Stomach (tissue), 9 donors: Measurements from ENCODE around the gene BLCAP. TPM values are rescaled to one million over a fixed set of nuclear protein-coding genes. Genes with fewer than 3 reads are reported as not detected.
"Not testable (repeated sequence)": the region's sequence is repeated elsewhere in the genome, so short reads cannot be mapped to it uniquely, and the experiment has no call there.

Experiments
- DNase-seq, 2 donors: peaks; one replicate each; pipeline versions ENCODE4 v3.0.0 to v3.0.0-alpha.2; 2013 to 2019
- H3K27ac ChIP-seq, 5 donors: fragments of 200-600 bp in 4 of 5; sonication (generic) in 4 of 5; one replicate each; pipeline ENCODE4 v1.5.1; 2013 to 2019; ENCODE audit warnings: mild to moderate bottlenecking in 1 of 5, moderate library complexity in 1 of 5
- H3K27me3 ChIP-seq, 3 donors: fragments of 200-600 bp; sonication (generic); one replicate each; pipeline ENCODE4 v1.5.1; 2017 to 2019; ENCODE audit warnings: mixed run types in 1 of 3
- H3K36me3 ChIP-seq, 4 donors: fragments of 200-600 bp; sonication (generic); 1 replicate in 3 of 4; 2 replicates in 1 of 4; pipeline ENCODE4 v1.5.1; 2016 to 2019
- H3K4me1 ChIP-seq, 4 donors: fragments of 200-600 bp; sonication (generic); one replicate each; pipeline ENCODE4 v1.5.1; 2016 to 2019
- H3K4me3 ChIP-seq, 4 donors: fragments of 200-600 bp; sonication (generic) in 3 of 4; one replicate each; pipeline ENCODE4 v1.5.1; 2016 to 2019; ENCODE audit warnings: mild to moderate bottlenecking in 1 of 4
- H3K9me3 ChIP-seq, 4 donors: fragments of 200-600 bp; sonication (generic); one replicate each; pipeline ENCODE4 v1.5.1; 2016 to 2019
- EP300 ChIP-seq: sonication (generic); formaldehyde crosslinking; IDR thresholded peaks from one replicate; pipeline ENCODE4 v1.6.1; 2017; ENCODE audit warnings: antibody characterized with exemption
- POLR2A ChIP-seq, 4 donors: fragments of 450-650 bp; IDR thresholded peaks; one replicate each; pipeline ENCODE4 v1.6.1; 2016; ENCODE audit warnings: antibody characterized with exemption in 4 of 4, control low read depth in 2 of 4, mild to moderate bottlenecking in 1 of 4, moderate library complexity in 1 of 4
- POLR2AphosphoS5 ChIP-seq, 3 donors: sonication (generic); formaldehyde crosslinking; IDR thresholded peaks; one replicate each; pipeline ENCODE4 v1.6.1; 2016; ENCODE audit warnings: antibody characterized with exemption in 3 of 3
- WGBS, 5 donors: extraction: QIAGEN DNeasy Blood & Tissue Kit in 3 of 5; methylation state at CpG; one replicate each; pipeline versions ENCODE4 v1.1.5 to v1.1.7; 2013 to 2018; 5-methylcytosine and 5-hydroxymethylcytosine counted together
- intact Hi-C: fragments of 100-400 bp; cut with DNase I; formaldehyde crosslinking; loops from one replicate; pipeline ENCODE4 v1.15.1; 2023; ENCODE audit warnings: low total_unique reads
- polyA plus RNA-seq, 3 donors: library from polyadenylated mRNA; stranded (reverse); fragments of 200-250 nt; gene quantifications; one replicate each; pipeline ENCODE4 v1.2.3, GENCODE V29; 2013
- total RNA-seq, 5 donors: library from RNA; depleted of rRNA; stranded (reverse); fragments of >200 nt; gene quantifications; one replicate each; pipeline versions ENCODE4 v1.1.0 to v1.2.3, GENCODE V29; 2014 to 2016
- TF ChIP-seq, protein P1 (sequence below), 7 experiments: fragments of 450-650 bp in 4 of 7; fragments of 200-600 bp in 3 of 7; sonication (generic) in 3 of 7; IDR thresholded peaks; one replicate each; pipeline ENCODE4 v1.5.1; 2016 to 2019; ENCODE audit warnings: antibody characterized with exemption in 7 of 7, control low read depth in 2 of 7, mild to moderate bottlenecking in 1 of 7
- donor health status: healthy with polysubstance abuse.
- donor health status: Bipolar disorder and iron deficiency.
- donor health status: healthy.

BLCAP gene
- total and polyA plus RNA-seq, 8 donors, result 12.5 to 84.4 (median 46.6) TPM

DNA sequence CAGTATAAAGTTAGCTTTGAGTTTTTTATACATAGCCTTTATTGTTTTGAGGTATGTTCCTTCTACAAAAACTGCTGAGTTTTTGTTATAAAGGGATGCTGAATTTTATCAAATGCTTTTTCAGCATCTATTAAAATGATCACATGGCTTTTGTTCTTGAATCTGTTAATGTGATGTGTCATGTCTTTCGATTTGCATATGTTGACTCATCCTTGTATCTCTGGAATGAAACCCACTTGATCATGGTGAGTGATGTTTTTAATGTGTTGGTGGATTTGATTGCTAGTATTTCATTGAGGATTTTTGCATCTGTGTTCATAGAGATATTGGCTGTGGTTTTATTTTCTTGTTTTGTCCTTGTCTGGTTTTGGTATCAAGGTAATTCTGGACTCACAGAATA lies 24.7 kb upstream of the BLCAP start:
- intact Hi-C loops, result no loop called here
- no peaks in the 10 kb centered on the region for H3K4me1 ChIP-seq
- H3K36me3 ChIP-seq, result no peaks in the 10 kb centered on the region
- H3K4me3 ChIP-seq, result no peak overlapping the region
- TF ChIP-seq POLR2A (IDR thresholded peaks at IDR 0.05) (no peak), EP300 (no peak), POLR2AphosphoS5 (IDR thresholded peaks at IDR 0.05) (no peak)
- TF ChIP-seq, protein P1, sequence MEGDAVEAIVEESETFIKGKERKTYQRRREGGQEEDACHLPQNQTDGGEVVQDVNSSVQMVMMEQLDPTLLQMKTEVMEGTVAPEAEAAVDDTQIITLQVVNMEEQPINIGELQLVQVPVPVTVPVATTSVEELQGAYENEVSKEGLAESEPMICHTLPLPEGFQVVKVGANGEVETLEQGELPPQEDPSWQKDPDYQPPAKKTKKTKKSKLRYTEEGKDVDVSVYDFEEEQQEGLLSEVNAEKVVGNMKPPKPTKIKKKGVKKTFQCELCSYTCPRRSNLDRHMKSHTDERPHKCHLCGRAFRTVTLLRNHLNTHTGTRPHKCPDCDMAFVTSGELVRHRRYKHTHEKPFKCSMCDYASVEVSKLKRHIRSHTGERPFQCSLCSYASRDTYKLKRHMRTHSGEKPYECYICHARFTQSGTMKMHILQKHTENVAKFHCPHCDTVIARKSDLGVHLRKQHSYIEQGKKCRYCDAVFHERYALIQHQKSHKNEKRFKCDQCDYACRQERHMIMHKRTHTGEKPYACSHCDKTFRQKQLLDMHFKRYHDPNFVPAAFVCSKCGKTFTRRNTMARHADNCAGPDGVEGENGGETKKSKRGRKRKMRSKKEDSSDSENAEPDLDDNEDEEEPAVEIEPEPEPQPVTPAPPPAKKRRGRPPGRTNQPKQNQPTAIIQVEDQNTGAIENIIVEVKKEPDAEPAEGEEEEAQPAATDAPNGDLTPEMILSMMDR (IDR thresholded peaks at IDR 0.05), result no peak
- no peaks in the 10 kb centered on the region for H3K9me3 ChIP-seq
- WGBS, 5 donors, result 51 to 75% (median 67%) methylated on average over 1 of the region's 1 CpG
- H3K27me3 ChIP-seq, result peaks cover 0 to 14% (median 0%) of the 10 kb centered on the region in 3 donors
- H3K27ac ChIP-seq, result no peak overlapping the region
- no peak for DNase-seq

DNA sequence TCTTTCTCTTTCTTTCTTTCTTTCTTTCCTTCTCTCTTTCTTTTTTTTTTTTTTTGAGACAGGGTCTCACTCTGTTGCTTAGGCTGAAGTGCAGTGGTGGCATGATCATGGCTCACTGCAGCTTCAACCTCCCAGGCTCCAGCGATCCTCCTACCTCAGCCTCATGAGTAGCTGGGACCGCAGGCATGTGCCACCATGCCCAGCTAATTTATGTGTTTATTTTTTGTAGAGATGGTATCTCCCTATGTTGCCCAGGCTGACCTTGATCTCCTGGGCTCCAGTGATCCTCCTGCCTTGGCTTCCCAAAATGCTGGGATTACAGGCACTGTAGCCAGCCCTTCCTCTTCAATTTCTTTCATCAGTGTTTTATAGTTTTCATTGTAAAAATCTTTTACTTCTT lies 24.0 kb upstream of the BLCAP start:
- intact Hi-C loops, result not testable (repeated sequence)

DNA sequence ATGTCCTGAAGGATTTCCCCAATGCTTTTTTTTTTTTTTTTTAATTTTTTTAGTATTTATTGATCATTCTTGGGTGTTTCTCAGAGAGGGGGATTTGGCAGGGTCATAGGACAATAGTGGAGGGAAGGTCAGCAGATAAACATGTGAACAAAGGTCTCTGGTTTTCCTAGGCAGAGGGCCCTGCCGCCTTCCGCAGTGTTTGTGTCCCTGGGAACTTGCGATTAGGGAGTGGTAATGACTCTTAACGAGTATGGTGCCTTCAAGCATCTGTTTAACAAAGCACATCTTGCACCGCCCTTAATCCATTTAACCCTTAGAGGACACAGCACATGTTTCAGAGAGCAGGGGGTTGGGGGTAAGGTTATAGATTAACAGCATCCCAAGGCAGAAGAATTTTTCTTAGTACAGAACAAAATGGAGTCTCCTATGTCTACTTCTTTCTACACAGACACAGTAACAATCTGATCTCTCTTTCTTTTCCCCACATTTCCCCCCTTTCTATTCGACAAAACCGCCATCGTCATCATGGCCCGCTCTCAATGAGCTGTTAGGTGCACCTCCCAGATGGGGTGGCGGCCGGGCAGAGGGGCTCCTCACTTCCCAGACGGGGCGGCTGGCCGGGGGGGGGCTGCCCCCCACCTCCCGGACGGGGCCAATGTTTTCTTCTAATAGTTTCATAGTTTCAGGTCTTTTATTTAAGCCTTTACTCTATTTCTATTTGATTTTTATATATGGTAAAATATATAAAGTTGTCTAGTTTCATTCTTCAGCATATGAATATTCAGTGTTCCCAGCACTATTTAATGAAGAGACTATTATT lies 22.6 kb upstream of the BLCAP start:
- H3K9me3 ChIP-seq, DNase-seq, H3K27me3 ChIP-seq, H3K36me3 ChIP-seq, H3K4me1 ChIP-seq, H3K4me3 ChIP-seq, H3K27ac ChIP-seq, intact Hi-C loops: not testable (repeated sequence)
- 51 to 69% (median 55%) methylated on average over 16 of the region's 16 CpGs for WGBS, 5 donors

More for the DNA sequence above, 24.0 kb upstream of the BLCAP start:
- not testable (repeated sequence) for DNase-seq, H3K27ac ChIP-seq, H3K9me3 ChIP-seq, H3K4me1 ChIP-seq, H3K36me3 ChIP-seq, H3K4me3 ChIP-seq, H3K27me3 ChIP-seq
- 80 to 88% (median 83%) methylated on average over 2 of the region's 2 CpGs for WGBS, 5 donors

DNA sequence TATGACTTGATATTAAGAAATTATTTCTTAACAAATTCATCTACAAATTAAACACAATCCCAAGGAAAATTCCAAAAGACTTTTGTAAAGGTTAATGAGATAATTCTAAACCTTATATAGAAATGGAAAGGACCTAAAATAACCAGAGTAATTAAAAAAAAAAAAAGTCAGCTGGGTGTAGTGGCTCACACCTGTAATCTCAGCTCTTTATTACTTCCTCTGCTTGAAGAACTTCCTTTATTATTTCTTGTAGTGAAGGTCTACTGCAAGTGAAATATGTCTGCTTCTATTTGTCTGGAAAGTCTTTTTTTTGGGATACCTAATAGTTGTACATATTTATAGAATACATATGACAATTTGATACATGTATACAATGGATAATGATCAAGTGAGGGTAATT lies 20.2 kb upstream of the BLCAP start:
- TF ChIP-seq EP300 (no peak), POLR2A (IDR thresholded peaks at IDR 0.05) (no peak)
- intact Hi-C loops, result no loop called here
- Histone ChIP-seq H3K27ac (no peak overlapping the region), H3K4me3 (no peak overlapping the region), H3K36me3 (no peaks in the 10 kb centered on the region), H3K9me3 (no peaks in the 10 kb centered on the region), H3K27me3 (no peaks in the 10 kb centered on the region), H3K4me1 (no peaks in the 10 kb centered on the region)
- DNase-seq, result no peak

DNA sequence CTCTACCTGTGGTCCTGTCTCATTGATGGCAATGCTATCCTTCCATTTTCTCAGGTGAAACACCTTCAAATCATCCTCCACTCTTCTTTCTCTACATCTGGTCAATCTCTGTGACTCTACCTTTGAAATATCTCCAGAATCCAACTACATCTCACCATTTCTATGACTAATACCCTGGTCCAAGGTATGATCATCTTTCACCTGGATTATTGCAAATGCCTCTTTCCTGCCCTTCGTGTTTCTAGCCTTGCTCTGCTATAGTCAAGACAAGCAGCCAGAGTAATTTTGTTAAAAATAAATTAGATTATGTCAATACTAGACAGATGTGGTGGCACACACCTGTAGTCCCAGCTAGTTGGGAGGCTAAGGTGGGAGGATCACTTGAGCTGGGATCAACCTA lies 17.8 kb upstream of the BLCAP start:
- H3K4me3 ChIP-seq, result no peak overlapping the region
- TF ChIP-seq EP300, result no peak
- no peak for TF ChIP-seq POLR2AphosphoS5 (IDR thresholded peaks at IDR 0.05)
- TF ChIP-seq, protein P1 (IDR thresholded peaks at IDR 0.05), result no peak
- no peak for TF ChIP-seq POLR2A (IDR thresholded peaks at IDR 0.05)
- H3K9me3 ChIP-seq, result no peaks in the 10 kb centered on the region
- H3K4me1 ChIP-seq, result no peaks in the 10 kb centered on the region
- DNase-seq, result no peak
- no peaks in the 10 kb centered on the region for H3K36me3 ChIP-seq
- no peak overlapping the region for H3K27ac ChIP-seq
- intact Hi-C loops, result no loop called here
- WGBS, 5 donors, result 59 to 88% (median 74%) methylated on average over 1 of the region's 1 CpG
- no peaks in the 10 kb centered on the region for H3K27me3 ChIP-seq

DNA sequence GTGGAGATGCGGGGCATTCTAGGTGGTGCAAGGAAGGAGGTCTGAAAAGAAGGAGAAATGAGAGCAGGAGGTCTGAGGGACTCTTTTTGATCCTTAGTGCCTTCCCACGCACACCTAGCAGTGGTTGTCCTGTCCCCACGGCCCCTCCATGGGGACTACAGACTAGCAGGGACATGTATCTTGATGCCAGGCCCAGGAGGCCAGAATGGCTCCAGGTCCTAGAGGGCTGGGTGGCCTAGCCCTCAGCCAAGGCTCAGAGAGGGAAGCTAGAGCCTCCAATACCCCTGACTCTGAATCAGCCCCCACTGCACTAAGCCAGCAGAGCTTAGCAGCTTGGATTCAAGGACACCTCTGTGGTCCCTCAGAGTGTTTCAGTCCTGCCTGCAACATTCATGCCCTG lies 16.7 kb upstream of the BLCAP start:
- H3K9me3 ChIP-seq, result no peaks in the 10 kb centered on the region
- DNase-seq, result no peak
- H3K4me1 ChIP-seq, result no peaks in the 10 kb centered on the region
- 51 to 72% (median 56%) methylated on average over 3 of the region's 3 CpGs for WGBS, 5 donors
- H3K27ac ChIP-seq, result no peak overlapping the region
- no peaks in the 10 kb centered on the region for H3K36me3 ChIP-seq
- H3K27me3 ChIP-seq, result no peaks in the 10 kb centered on the region
- H3K4me3 ChIP-seq, result no peak overlapping the region
- TF ChIP-seq EP300 (no peak), POLR2A (IDR thresholded peaks at IDR 0.05) (no peak), POLR2AphosphoS5 (IDR thresholded peaks at IDR 0.05) (no peak)
- TF ChIP-seq, protein P1 (IDR thresholded peaks at IDR 0.05), result no peak
- intact Hi-C loops, result no loop called here
